A673 (cell line): ENCODE measurements around the gene FRMD4A. TPM values are rescaled to one million over a fixed set of nuclear protein-coding genes. Genes with fewer than 3 reads are reported as not detected.

Experiments
- BruUV-seq: library from RNA; stranded (reverse); fragments of 400-500 nt; replicated peaks from 2 replicates; lab custom pipeline; 2021; lab: Mats Ljungman, UMichigan
- CTCF ChIA-PET: fragments of 300-600 bp; sonication (Branson Sonifier 250); formaldehyde crosslinking; loops from one replicate; lab custom pipeline; 2022; ENCODE audit warnings: antibody characterized with exemption; lab: Charles Lee
- POLR2A ChIA-PET: fragments of 300-600 bp; sonication (Branson Sonifier 250); formaldehyde crosslinking; loops from one replicate; lab custom pipeline; 2022; ENCODE audit warnings: antibody characterized with exemption; ENCODE audit not compliant: low non-redundant PET; lab: Charles Lee
- DNase-seq: peaks from one replicate; pipeline ENCODE4 v3.0.0-alpha.2; 2015; ENCODE audit warnings: low spot score
- H3K27ac ChIP-seq: fragments of 200-600 bp; sonication (generic); 2 replicates; pipeline ENCODE4 v1.5.1; 2016; ENCODE audit warnings: mixed run types, low read depth, mild to moderate bottlenecking, mixed read lengths, antibody characterized with exemption, low read length; ENCODE audit not compliant: poor library complexity, severe bottlenecking
- H3K27me3 ChIP-seq: fragments of 200-600 bp; sonication (generic); replicated peaks from 2 replicates; pipeline ENCODE4 v1.6.1; 2017; ENCODE audit warnings: mixed run types, low read depth, mild to moderate bottlenecking, mixed read lengths, antibody characterized with exemption, low read length; ENCODE audit not compliant: insufficient read depth, poor library complexity
- H3K36me3 ChIP-seq: fragments of 200-600 bp; sonication (generic); 2 replicates; pipeline ENCODE4 v1.6.1; 2016; ENCODE audit warnings: mixed run types, mild to moderate bottlenecking, mixed read lengths, antibody characterized with exemption, low read length; ENCODE audit not compliant: insufficient read depth, poor library complexity, severe bottlenecking
- H3K4me1 ChIP-seq: fragments of 200-600 bp; sonication (generic); 2 replicates; pipeline ENCODE4 v1.6.1; 2017; ENCODE audit warnings: mixed run types, mild to moderate bottlenecking, mixed read lengths, antibody characterized with exemption, low read length; ENCODE audit not compliant: insufficient read depth, poor library complexity, severe bottlenecking
- H3K4me3 ChIP-seq: fragments of 200-600 bp; sonication (generic); 2 replicates; pipeline ENCODE4 v1.5.1; 2016; ENCODE audit warnings: low read depth, mixed run types, mild to moderate bottlenecking, mixed read lengths, low read length; ENCODE audit not compliant: poor library complexity, severe bottlenecking
- H3K9me3 ChIP-seq: fragments of 200-600 bp; sonication (generic); 2 replicates; pipeline ENCODE4 v1.6.1; 2016; ENCODE audit warnings: mixed run types, low read depth, mild to moderate bottlenecking, mixed read lengths, antibody characterized with exemption, low read length; ENCODE audit not compliant: poor library complexity, severe bottlenecking
- CTCF ChIP-seq: fragments of 300-800, 200-600 bp; sonication (generic); conservative IDR thresholded peaks from 2 replicates; pipeline ENCODE4 v1.5.1; 2017; ENCODE audit warnings: low read depth, mild to moderate bottlenecking, antibody characterized with exemption, low read length, moderate library complexity, mixed read lengths
- EZH2 ChIP-seq: fragments of 200-600 bp; sonication (generic); IDR thresholded peaks from 2 replicates; pipeline ENCODE4 v1.6.1; 2017; ENCODE audit warnings: borderline replicate concordance, low read depth, mild to moderate bottlenecking, mixed read lengths, antibody characterized with exemption, low read length; ENCODE audit not compliant: poor library complexity, severe bottlenecking
- intact Hi-C: fragments of 100-400 bp; cut with micrococcal nuclease; formaldehyde crosslinking; loops from one replicate; pipeline ENCODE4 v1.10.0; 2022; ENCODE audit not compliant: unreplicated experiment
- total RNA-seq: library from RNA; stranded (reverse); gene quantifications from 2 replicates; pipeline ENCODE4 v1.2.3, GENCODE V29; 2021

The FRMD4A gene
- total RNA-seq, 1 experiment from 2014 or later = 26.3 TPM

- Histone ChIP-seq H3K4me1 (peaks cover 7% of the 10 kb centered on the region), H3K27ac (no peak overlapping the region), H3K9me3 (no peaks in the 10 kb centered on the region), H3K36me3 (no peaks in the 10 kb centered on the region), H3K4me3 (no peak overlapping the region), H3K27me3 (no peaks in the 10 kb centered on the region)
- DNase-seq = no peak
- ChIA-PET POLR2A (interaction anchor here (0.6 kb wide), 2 partner anchors 10 to 63 kb away, joined by 10 to 12 read pairs; no protein-coding TSS in a partner anchor), CTCF (no interaction called here)
- intact Hi-C loops = no loop called here
- BruUV-seq = no TSS peak
- TF ChIP-seq EZH2 (no peak), CTCF (no peak)
Observed at GRCh38 chr10:13722747-13723653, 607.7 kb downstream of the FRMD4A start.

GRCh38 chr10:13721486-13721885, 609.2 kb downstream of the FRMD4A start:
- POLR2A ChIA-PET = no interaction called here
- H3K27me3 ChIP-seq = no peaks in the 10 kb centered on the region
- no TSS peak for BruUV-seq
- peaks cover 7% of the 10 kb centered on the region for H3K4me1 ChIP-seq
- intact Hi-C loops = no loop called here
- H3K4me3 ChIP-seq = no peak overlapping the region
- no peak for TF ChIP-seq EZH2
- no peak for TF ChIP-seq CTCF
- H3K9me3 ChIP-seq = no peaks in the 10 kb centered on the region
- CTCF ChIA-PET = no interaction called here
- no peak for DNase-seq
- H3K27ac ChIP-seq = no peak overlapping the region
- no peaks in the 10 kb centered on the region for H3K36me3 ChIP-seq

GRCh38 chr10:13720699-13721098, 610.0 kb downstream of the FRMD4A start:
- BruUV-seq = no TSS peak
- Histone ChIP-seq H3K27me3 (no peaks in the 10 kb centered on the region), H3K4me3 (no peak overlapping the region), H3K9me3 (no peaks in the 10 kb centered on the region), H3K4me1 (peaks cover 7% of the 10 kb centered on the region), H3K36me3 (no peaks in the 10 kb centered on the region), H3K27ac (no peak overlapping the region)
- no peak for TF ChIP-seq EZH2
- no peak for TF ChIP-seq CTCF
- DNase-seq = no peak
- ChIA-PET CTCF (no interaction called here), POLR2A (no interaction called here)
- intact Hi-C loops = no loop called here
